Measurements from ENCODE around the gene MIPEP.
A peak's percentile ranks its signal among the peaks of the same experiment; 100 is the strongest.
"Not testable (repeated sequence)": the region's sequence is repeated elsewhere in the genome, so short reads cannot be mapped to it uniquely, and the experiment has no call there.

MIPEP gene

DNA sequence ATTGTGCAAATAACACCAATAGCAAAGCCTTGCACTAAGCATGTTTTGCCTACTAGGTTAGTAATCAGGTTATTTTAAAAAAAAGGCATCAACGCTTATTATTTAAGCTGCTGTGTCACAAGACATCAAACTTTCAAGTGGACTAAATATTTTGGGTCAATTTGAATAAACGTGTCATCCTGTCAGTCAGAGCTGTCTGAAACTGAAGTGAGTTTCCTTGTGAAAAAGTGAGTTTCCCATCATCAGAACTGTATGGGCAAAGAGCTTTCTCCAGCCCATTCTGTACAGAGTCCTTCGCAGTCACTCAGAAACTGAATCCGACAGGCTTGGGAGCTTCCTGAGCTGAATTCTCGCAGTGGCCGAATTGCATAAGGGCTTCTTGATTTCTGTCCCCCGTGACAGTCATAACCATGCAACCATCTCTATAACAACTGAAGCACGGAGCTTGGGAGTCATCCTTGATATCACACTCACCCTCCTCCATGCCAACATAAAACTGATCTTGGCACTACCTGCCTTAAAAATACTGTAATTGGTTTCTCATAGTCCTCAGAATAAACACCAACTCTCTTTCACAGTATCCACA, 139.8 kb downstream of the MIPEP start:
- Histone ChIP-seq H3K9me3 (ENCODE audit: control insufficient read depth, insufficient read depth, low read length) (no peaks in the 10 kb centered on the region), H3K36me3 (ENCODE audit: control insufficient read depth, insufficient read depth, low read length) (no peaks in the 10 kb centered on the region), H3K27ac (ENCODE audit: low read depth, low read length) (peak overlapping the region; percentile 13), H3K4me1 (ENCODE audit: control insufficient read depth, insufficient read depth, low read length) (peaks cover 30% of the 10 kb centered on the region), H3K27me3 (ENCODE audit: control insufficient read depth, insufficient read depth, low read length) (no peaks in the 10 kb centered on the region), H3K4me3 (ENCODE audit: low read depth, low read length) (0 out of 2 replicates have a peak overlapping the region, but pooled peaks have one; percentile 12), H3K9ac (ENCODE audit: low read depth, low read length) (no peak overlapping the region)

DNA sequence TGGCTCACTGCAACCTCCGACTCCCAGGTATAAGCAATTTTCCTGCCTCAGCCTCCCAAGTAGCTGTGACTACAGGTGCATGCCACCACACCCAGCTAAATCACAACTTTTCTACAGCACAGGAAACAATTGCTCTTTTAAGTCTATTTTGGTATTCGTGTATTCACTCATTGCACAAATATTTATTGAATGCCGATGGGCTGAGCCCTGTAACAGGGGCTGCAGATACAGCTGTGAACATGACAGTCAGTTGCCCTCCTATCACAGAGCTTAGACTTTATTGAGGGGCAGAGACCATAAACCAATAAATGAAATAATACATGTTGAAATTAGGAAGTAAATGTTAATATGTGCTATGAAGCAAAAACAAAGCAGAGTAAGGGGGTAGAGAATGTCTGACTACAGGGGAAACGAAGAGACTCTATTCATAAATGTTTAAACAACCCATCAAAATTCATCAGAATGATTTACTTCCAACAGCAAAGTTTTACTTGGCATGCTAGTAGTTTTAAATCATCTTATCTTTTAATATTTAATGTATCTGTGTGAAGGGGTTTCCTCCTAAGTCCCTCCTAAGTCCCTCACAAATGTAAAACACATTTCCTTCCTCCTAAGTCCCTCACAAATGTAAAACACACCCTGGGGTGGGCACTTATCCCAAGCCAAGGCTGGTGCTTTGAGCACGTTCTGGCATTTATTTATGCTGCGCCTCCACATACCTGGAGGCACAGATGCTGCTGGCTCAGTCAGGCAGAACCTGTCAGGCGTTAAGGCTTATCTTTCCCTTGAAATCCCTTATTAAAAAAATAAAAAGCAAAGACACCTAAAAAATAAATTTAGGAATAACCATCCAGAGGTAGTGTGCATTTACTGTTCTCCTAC, 140.8 kb downstream of the MIPEP start:
- Histone ChIP-seq H3K27ac (ENCODE audit: low read depth, low read length) (peak overlapping the region; percentile 29), H3K4me1 (ENCODE audit: control insufficient read depth, insufficient read depth, low read length) (peaks cover 26% of the 10 kb centered on the region), H3K4me3 (ENCODE audit: low read depth, low read length) (0 out of 2 replicates have a peak overlapping the region, but pooled peaks have one; percentile 12), H3K9ac (ENCODE audit: low read depth, low read length) (no peak overlapping the region), H3K27me3 (ENCODE audit: control insufficient read depth, insufficient read depth, low read length) (no peaks in the 10 kb centered on the region), H3K36me3 (ENCODE audit: control insufficient read depth, insufficient read depth, low read length) (no peaks in the 10 kb centered on the region), H3K9me3 (ENCODE audit: control insufficient read depth, insufficient read depth, low read length) (no peaks in the 10 kb centered on the region)

DNA sequence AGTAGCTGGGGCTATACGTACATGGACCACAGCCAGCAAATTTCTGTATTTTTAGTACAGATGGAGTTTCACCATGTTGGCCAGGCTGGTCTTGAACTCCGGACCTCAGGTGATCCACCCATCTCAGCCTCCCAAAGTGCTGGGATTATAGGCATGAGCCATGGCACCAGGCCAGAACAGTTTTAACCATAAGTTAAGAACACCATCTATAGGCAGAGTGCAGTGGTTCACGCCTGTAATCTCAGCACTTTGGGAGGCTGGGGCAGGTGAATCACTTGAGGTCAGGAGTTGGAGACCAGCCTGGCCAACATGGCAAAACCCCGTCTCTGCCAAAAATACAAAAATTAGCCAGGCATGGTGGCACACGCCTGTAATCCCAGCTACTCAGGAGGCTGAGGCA, 143.1 kb downstream of the MIPEP start:
- H3K4me3 ChIP-seq (ENCODE audit: low read depth, low read length); H3K27me3 ChIP-seq (ENCODE audit: control insufficient read depth, insufficient read depth, low read length); H3K9me3 ChIP-seq (ENCODE audit: control insufficient read depth, insufficient read depth, low read length); H3K27ac ChIP-seq (ENCODE audit: low read depth, low read length); H3K36me3 ChIP-seq (ENCODE audit: control insufficient read depth, insufficient read depth, low read length); H3K9ac ChIP-seq (ENCODE audit: low read depth, low read length): not testable (repeated sequence)
- peaks cover 23% of the 10 kb centered on the region for H3K4me1 ChIP-seq (ENCODE audit: control insufficient read depth, insufficient read depth, low read length)

DNA sequence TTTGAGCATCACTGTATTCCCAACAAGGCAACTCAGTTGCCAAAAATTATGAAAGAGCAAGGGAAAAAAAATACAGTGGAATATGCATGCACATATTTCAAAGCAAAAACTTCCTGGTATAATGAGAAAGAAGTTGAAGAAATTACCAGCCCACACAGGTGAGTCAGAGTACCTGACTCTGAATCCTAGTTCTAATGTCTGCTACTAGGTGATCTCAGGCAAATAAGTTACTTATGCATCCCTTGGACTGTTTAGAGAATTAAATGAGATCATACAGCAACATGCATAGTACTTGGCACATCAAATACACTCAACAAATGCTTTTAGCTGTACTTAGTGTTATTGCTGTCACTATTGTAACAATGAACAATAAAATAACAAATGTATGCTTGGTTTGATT, 144.9 kb downstream of the MIPEP start:
- no peaks in the 10 kb centered on the region for H3K9me3 ChIP-seq (ENCODE audit: control insufficient read depth, insufficient read depth, low read length)
- H3K4me3 ChIP-seq (ENCODE audit: low read depth, low read length), result no peak overlapping the region
- H3K4me1 ChIP-seq (ENCODE audit: control insufficient read depth, insufficient read depth, low read length), result peaks cover 13% of the 10 kb centered on the region
- H3K27me3 ChIP-seq (ENCODE audit: control insufficient read depth, insufficient read depth, low read length), result no peaks in the 10 kb centered on the region
- no peaks in the 10 kb centered on the region for H3K36me3 ChIP-seq (ENCODE audit: control insufficient read depth, insufficient read depth, low read length)
- H3K9ac ChIP-seq (ENCODE audit: low read depth, low read length), result no peak overlapping the region
- no peak overlapping the region for H3K27ac ChIP-seq (ENCODE audit: low read depth, low read length)

DNA sequence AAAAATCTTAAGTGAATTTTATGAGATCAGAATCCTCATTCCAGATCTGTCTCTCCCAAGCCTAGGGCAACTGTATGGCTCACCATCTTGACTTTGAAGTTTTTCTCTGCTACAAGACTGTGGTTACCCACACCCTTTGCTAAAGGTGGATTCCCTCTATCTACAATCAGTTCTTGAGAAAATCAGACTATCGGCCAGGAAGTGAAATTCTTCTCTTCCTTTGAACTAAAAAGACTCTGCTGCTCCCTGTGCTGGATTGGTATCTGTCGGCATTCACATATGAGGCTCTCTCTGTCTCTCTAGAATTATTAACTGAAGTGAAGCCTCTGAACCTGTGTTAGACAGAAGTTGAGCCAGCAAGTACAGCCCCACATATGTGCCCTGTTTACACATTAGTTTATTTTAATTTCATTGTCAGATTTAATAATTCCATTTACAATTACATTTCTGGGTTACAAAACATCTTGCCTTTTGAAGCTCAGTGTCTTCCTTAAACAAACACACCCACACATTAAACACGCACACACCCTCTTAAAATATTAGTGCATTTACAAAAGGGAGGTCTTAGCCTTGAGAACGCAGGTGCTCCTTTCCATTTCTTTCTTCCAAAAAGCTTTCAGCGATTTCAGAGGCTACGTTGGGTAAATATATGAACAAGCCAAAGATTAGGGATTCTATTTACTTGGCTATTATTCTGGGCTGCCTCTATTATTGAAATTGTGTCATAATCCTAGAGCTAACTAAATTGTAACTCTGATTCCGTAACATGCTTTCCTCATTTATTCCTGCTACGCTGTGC, 145.7 kb downstream of the MIPEP start:
- H3K9me3 ChIP-seq (ENCODE audit: control insufficient read depth, insufficient read depth, low read length), result no peaks in the 10 kb centered on the region
- no peak overlapping the region for H3K9ac ChIP-seq (ENCODE audit: low read depth, low read length)
- H3K36me3 ChIP-seq (ENCODE audit: control insufficient read depth, insufficient read depth, low read length), result no peaks in the 10 kb centered on the region
- H3K4me1 ChIP-seq (ENCODE audit: control insufficient read depth, insufficient read depth, low read length), result peaks cover 4% of the 10 kb centered on the region
- no peak overlapping the region for H3K4me3 ChIP-seq (ENCODE audit: low read depth, low read length)
- H3K27ac ChIP-seq (ENCODE audit: low read depth, low read length), result no peak overlapping the region
- H3K27me3 ChIP-seq (ENCODE audit: control insufficient read depth, insufficient read depth, low read length), result no peaks in the 10 kb centered on the region

DNA sequence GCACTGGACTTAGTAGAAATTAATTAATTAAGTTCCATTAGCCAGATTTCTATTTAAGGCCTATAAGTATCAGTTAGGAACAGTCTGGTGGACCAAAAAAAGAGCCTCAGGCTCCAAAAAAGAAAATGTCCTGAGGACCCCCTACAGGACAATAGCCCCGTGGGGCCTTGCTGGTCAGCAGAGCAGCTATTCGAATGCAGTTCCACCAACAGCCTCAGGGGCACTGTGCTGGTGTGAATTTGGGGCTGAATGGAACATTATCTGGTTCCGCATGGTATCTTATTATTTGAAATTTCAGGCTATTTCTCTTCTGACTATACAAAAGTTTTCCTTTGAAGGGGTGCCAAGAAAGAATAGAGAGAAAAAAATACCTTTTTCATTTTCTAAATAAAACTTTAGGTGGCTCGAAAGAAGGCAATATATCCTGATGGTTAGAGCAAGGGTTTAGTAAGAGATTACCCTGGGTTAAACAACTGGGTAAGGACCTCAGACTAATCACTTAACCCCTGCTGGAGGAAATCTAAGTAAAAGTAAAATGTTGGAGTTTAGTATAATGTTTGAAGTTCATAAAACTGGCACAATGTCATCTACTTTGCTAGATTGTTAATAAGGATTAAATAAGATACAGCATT, 147.2 kb downstream of the MIPEP start:
- H3K4me3 ChIP-seq (ENCODE audit: low read depth, low read length), result no peak overlapping the region
- no peak overlapping the region for H3K27ac ChIP-seq (ENCODE audit: low read depth, low read length)
- H3K27me3 ChIP-seq (ENCODE audit: control insufficient read depth, insufficient read depth, low read length), result no peaks in the 10 kb centered on the region
- H3K9ac ChIP-seq (ENCODE audit: low read depth, low read length), result no peak overlapping the region
- H3K4me1 ChIP-seq (ENCODE audit: control insufficient read depth, insufficient read depth, low read length), result no peaks in the 10 kb centered on the region
- no peaks in the 10 kb centered on the region for H3K36me3 ChIP-seq (ENCODE audit: control insufficient read depth, insufficient read depth, low read length)
- no peaks in the 10 kb centered on the region for H3K9me3 ChIP-seq (ENCODE audit: control insufficient read depth, insufficient read depth, low read length)

DNA sequence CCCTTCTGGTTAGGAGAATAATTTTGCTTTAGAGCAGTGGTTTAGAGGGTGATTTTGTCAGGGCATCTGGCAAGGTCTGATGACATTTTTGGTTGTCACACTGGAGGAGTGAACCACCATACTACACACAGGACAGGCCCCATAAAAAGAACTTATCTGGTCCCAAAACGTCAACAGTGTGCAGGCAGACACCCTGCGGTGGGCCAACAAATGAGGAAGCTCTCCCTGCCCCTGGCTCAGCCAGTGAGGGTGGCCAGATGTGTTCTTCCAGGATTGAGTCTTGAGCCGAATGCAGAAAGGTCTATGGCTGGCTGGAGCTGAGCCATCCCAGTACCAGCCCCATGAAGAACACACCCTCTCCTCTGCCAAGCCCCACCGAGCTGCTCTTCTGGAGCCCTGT, 149.2 kb downstream of the MIPEP start:
- Histone ChIP-seq H3K9ac (ENCODE audit: low read depth, low read length) (no peak overlapping the region), H3K27ac (ENCODE audit: low read depth, low read length) (no peak overlapping the region), H3K27me3 (ENCODE audit: control insufficient read depth, insufficient read depth, low read length) (no peaks in the 10 kb centered on the region), H3K4me3 (ENCODE audit: low read depth, low read length) (no peak overlapping the region), H3K9me3 (ENCODE audit: control insufficient read depth, insufficient read depth, low read length) (no peaks in the 10 kb centered on the region), H3K36me3 (ENCODE audit: control insufficient read depth, insufficient read depth, low read length) (no peaks in the 10 kb centered on the region), H3K4me1 (ENCODE audit: control insufficient read depth, insufficient read depth, low read length) (no peaks in the 10 kb centered on the region)

DNA sequence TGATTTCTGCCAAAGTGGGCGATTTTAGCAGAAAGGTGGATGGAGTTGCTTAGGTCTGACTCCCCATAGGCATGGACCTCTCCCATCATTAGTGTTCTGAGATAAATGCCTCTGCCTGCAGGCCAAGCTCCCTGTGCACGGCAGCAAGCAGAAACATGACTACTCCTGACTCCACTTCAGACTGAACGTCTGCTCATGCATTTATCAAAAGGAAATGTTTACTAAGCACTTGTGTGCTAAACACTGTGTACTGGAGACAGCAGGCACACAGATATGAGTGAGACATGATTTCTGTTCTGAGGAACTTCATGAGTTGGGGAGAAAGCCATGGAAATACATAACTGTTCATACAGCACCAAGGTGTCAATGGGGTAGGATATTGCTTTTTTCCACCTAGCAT, 149.6 kb downstream of the MIPEP start:
- no peak overlapping the region for H3K9ac ChIP-seq (ENCODE audit: low read depth, low read length)
- no peaks in the 10 kb centered on the region for H3K4me1 ChIP-seq (ENCODE audit: control insufficient read depth, insufficient read depth, low read length)
- H3K36me3 ChIP-seq (ENCODE audit: control insufficient read depth, insufficient read depth, low read length), result no peaks in the 10 kb centered on the region
- no peak overlapping the region for H3K27ac ChIP-seq (ENCODE audit: low read depth, low read length)
- H3K4me3 ChIP-seq (ENCODE audit: low read depth, low read length), result no peak overlapping the region
- H3K9me3 ChIP-seq (ENCODE audit: control insufficient read depth, insufficient read depth, low read length), result no peaks in the 10 kb centered on the region
- no peaks in the 10 kb centered on the region for H3K27me3 ChIP-seq (ENCODE audit: control insufficient read depth, insufficient read depth, low read length)

DNA sequence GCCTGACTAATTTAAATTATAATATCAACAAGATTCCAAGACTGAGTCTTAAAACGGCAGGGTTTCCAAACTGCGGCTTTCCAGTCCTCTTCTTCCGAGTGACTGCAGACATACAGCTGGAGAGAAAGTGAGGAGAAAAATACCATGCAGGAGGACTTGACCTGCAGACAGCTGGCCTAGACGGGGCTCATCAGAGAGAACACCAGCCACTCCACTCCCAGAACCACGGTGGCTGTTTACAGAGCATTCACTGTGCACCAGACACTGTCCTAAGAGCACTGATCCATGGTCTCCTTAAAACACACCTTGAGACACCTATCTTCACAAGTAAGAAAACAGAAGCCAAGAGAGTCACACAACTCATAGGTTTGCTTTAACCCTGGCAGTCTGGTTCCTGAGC, 152.7 kb downstream of the MIPEP start:
- no peaks in the 10 kb centered on the region for H3K27me3 ChIP-seq (ENCODE audit: control insufficient read depth, insufficient read depth, low read length)
- H3K27ac ChIP-seq (ENCODE audit: low read depth, low read length), result no peak overlapping the region
- no peaks in the 10 kb centered on the region for H3K36me3 ChIP-seq (ENCODE audit: control insufficient read depth, insufficient read depth, low read length)
- no peak overlapping the region for H3K4me3 ChIP-seq (ENCODE audit: low read depth, low read length)
- no peaks in the 10 kb centered on the region for H3K4me1 ChIP-seq (ENCODE audit: control insufficient read depth, insufficient read depth, low read length)
- H3K9ac ChIP-seq (ENCODE audit: low read depth, low read length), result no peak overlapping the region
- no peaks in the 10 kb centered on the region for H3K9me3 ChIP-seq (ENCODE audit: control insufficient read depth, insufficient read depth, low read length)

DNA sequence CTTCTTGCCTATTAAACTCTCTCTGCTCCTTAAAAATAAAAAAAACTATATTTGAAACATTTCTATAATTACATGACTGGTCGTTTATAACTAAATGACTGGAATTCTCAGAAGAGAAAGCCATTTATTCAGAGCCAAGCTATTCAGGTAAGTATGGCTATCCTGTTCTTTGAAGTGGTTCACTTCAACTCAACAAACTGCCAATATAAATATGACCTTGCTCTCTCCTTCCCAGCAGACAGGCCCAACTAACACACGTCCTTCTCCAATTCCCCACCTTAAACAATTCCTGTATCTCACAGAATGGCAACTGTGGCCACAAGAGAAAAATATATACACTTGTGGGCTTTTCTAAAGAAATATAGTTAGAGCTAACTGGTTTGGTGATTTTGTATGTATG, 153.9 kb downstream of the MIPEP start:
- Histone ChIP-seq H3K9ac (ENCODE audit: low read depth, low read length) (no peak overlapping the region), H3K9me3 (ENCODE audit: control insufficient read depth, insufficient read depth, low read length) (no peaks in the 10 kb centered on the region), H3K4me3 (ENCODE audit: low read depth, low read length) (no peak overlapping the region), H3K27ac (ENCODE audit: low read depth, low read length) (no peak overlapping the region), H3K27me3 (ENCODE audit: control insufficient read depth, insufficient read depth, low read length) (no peaks in the 10 kb centered on the region), H3K4me1 (ENCODE audit: control insufficient read depth, insufficient read depth, low read length) (no peaks in the 10 kb centered on the region), H3K36me3 (ENCODE audit: control insufficient read depth, insufficient read depth, low read length) (no peaks in the 10 kb centered on the region)

Data from HUES48 (cell line).